GM19351 (cell line): Measurements from ENCODE around the gene CMSS1.
A peak's percentile ranks its signal among the peaks of the same experiment; 100 is the strongest.
"Not testable (repeated sequence)": the region's sequence is repeated elsewhere in the genome, so short reads cannot be mapped to it uniquely, and the experiment has no call there.

ENCODE experiments used
- ATAC-seq: cut with Tn5 transposase; IDR thresholded peaks from one replicate; pipeline ENCODE4 v1.9.1; 2021; ENCODE audit warnings: mild to moderate bottlenecking, moderate library complexity; ENCODE audit not compliant: unreplicated experiment

Gene CMSS1

GRCh38 chr3:100206687-100207086, 389.0 kb downstream of the CMSS1 start:
- ATAC-seq = no peak

- no peak for ATAC-seq
Observed at GRCh38 chr3:100207886-100208285, 390.2 kb downstream of the CMSS1 start.

GRCh38 chr3:100209169-100209568, 391.5 kb downstream of the CMSS1 start:
- ATAC-seq = no peak

- ATAC-seq = peak; percentile 98
Observed at GRCh38 chr3:100209948-100210771, 392.5 kb downstream of the CMSS1 start.

GRCh38 chr3:100210772-100211135, 393.1 kb downstream of the CMSS1 start:
- ATAC-seq = no peak

GRCh38 chr3:100213891-100214573, 396.4 kb downstream of the CMSS1 start:
- no peak for ATAC-seq

GRCh38 chr3:100214574-100214964, 396.9 kb downstream of the CMSS1 start:
- no peak for ATAC-seq

- ATAC-seq = no peak
Observed at GRCh38 chr3:100216713-100217112, 399.1 kb downstream of the CMSS1 start.

- no peak for ATAC-seq
Observed at GRCh38 chr3:100221159-100221558, 403.5 kb downstream of the CMSS1 start.

GRCh38 chr3:100225193-100225592, 407.5 kb downstream of the CMSS1 start:
- ATAC-seq = no peak

GRCh38 chr3:100225883-100226282, 408.2 kb downstream of the CMSS1 start:
- ATAC-seq = no peak

GRCh38 chr3:100226712-100227429, 409.2 kb downstream of the CMSS1 start:
- ATAC-seq = no peak

GRCh38 chr3:100227511-100227921, 409.9 kb downstream of the CMSS1 start:
- no peak for ATAC-seq

GRCh38 chr3:100228247-100228646, 410.6 kb downstream of the CMSS1 start:
- no peak for ATAC-seq

GRCh38 chr3:100229188-100229587, 411.5 kb downstream of the CMSS1 start:
- ATAC-seq = not testable (repeated sequence)

- no peak for ATAC-seq
Observed at GRCh38 chr3:100230710-100231109, 413.0 kb downstream of the CMSS1 start.
